OCI-LY1 (cell line): Measurements from ENCODE around the gene PAM16.

Experiments
- EZH2 ChIP-seq: fragments of 200-600 bp; sonication (generic), shearing (Covaris generic); IDR thresholded peaks from 2 replicates; pipeline ENCODE4 v1.8.0; 2017; ENCODE audit warnings: borderline replicate concordance, mixed run types, mild to moderate bottlenecking, antibody characterized with exemption, low read length, moderate library complexity, mixed read lengths
- TF ChIP-seq, protein P1 (sequence below): fragments of 200-600 bp; sonication (generic), shearing (Covaris generic); IDR thresholded peaks from 2 replicates; pipeline ENCODE4 v1.5.1; 2017; ENCODE audit warnings: mild to moderate bottlenecking, antibody characterized with exemption, low read length, moderate library complexity, mixed read lengths

DNA sequence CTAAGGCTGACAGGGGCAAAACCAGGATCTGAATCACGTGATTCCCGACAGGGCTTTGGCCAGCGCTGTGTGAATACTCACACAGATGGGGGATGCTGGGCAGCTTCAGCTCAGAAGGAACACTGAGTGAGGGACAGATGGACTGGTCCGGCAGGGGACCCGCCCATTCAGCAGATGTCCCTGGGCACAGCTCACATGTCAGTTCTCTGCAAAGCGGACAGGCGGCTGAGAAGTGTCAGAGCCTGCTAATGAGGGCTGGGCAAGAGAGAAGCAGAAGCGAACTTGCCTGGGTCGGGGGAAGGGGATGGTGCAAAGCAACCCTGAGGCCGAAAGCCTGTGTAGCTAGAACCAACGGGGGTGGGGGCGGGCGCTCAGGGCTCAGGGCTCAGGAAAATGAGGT is 47.1 kb downstream of the PAM16 start:
- TF ChIP-seq, protein P1, sequence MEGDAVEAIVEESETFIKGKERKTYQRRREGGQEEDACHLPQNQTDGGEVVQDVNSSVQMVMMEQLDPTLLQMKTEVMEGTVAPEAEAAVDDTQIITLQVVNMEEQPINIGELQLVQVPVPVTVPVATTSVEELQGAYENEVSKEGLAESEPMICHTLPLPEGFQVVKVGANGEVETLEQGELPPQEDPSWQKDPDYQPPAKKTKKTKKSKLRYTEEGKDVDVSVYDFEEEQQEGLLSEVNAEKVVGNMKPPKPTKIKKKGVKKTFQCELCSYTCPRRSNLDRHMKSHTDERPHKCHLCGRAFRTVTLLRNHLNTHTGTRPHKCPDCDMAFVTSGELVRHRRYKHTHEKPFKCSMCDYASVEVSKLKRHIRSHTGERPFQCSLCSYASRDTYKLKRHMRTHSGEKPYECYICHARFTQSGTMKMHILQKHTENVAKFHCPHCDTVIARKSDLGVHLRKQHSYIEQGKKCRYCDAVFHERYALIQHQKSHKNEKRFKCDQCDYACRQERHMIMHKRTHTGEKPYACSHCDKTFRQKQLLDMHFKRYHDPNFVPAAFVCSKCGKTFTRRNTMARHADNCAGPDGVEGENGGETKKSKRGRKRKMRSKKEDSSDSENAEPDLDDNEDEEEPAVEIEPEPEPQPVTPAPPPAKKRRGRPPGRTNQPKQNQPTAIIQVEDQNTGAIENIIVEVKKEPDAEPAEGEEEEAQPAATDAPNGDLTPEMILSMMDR = no peak
- TF ChIP-seq EZH2 = no peak
